ENCODE data around the gene HOXB1. TPM values are rescaled to one million over a fixed set of nuclear protein-coding genes. Genes with fewer than 3 reads are reported as not detected.
"Not testable (repeated sequence)": the region's sequence is repeated elsewhere in the genome, so short reads cannot be mapped to it uniquely, and the experiment has no call there.

The HOXB1 gene
- total RNA-seq, 2 experiments from 2014 or later, result not detected

DNA sequence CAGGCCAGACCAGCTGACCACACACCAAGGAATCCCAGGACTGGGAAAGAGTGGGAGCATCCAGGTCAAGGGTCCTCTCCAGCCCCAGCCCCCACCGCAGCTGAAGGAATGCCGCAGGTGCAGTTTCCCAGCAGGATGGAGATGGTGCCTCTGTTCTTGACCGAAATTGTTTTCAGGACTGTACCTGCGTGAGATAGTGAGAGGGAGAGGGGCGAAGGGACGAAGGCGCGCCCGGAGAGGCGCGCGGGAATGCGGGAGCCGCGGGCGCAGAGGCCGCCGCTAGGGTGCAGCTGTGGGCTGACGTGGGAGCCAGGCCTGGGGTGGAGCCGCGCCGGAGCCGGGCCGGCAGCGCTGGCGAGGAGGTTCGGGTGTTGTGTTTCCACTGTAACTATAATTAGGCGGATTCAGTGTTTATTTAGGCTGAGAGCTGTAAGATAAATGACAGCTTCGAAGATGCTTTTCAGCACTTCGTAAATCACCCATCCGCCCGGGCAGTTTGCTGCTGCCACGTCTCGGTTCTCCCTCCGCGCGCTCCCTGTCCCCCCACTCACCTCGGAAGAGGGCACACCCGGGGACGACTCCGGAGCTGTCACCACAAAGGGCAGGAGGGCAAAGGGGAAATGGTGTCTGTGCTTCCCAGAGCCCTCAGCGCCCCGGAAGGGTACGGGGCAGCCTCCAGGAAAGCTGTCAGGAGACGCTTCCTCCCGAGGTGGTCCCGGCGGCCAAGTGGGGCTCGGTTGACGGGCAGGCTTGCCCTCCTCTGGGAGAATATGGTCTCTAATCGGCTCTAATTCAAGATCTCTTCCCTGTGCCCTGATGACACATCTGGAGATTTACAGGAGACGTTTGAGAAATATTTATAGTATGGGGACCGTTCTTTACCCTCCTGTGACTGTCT, 38.2 kb downstream of the HOXB1 start:
- Mint-ChIP-seq H3K9me3 (no peaks in the 10 kb centered on the region), H3K36me3 (no peaks in the 10 kb centered on the region), H3K4me1 (peaks cover 14% of the 10 kb centered on the region), H3K27me3 (peaks cover 54% of the 10 kb centered on the region), H3K4me3 (peak overlapping the region; percentile 50), H3K27ac (no peak overlapping the region)
- DNase-seq, result peak; percentile 76

- DNase-seq, result no peak
- no peaks in the 10 kb centered on the region for H3K9me3 Mint-ChIP-seq
- H3K36me3 Mint-ChIP-seq, result no peaks in the 10 kb centered on the region
- H3K4me1 Mint-ChIP-seq, result peaks cover 14% of the 10 kb centered on the region
- peaks cover 62% of the 10 kb centered on the region for H3K27me3 Mint-ChIP-seq
- H3K27ac Mint-ChIP-seq, result no peak overlapping the region
- H3K4me3 Mint-ChIP-seq, result no peak overlapping the region
Observed at GRCh38 chr17:48491527-48492273, 39.1 kb downstream of the HOXB1 start.

DNA sequence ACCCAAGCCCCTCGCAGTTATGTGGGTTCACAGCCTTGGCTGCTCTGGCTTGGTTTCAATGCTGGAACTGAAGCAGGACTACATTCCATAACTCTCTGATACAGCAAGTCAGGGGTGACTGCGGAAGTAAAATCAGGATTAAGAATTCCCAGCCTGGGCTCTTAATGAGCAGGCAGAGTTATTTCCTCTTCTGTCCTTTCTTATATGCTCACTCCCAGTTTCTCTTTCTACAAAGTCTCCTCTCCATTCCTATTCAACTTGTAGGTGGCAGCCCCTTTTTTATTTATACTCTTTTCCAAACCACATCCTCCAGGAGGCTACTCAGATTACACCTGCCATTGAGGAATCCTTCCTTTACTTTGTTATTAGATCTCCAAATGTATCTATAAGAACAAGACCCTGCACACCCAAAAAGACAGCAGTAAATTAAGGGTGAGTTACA, 40.3 kb downstream of the HOXB1 start:
- Mint-ChIP-seq H3K27me3 (peaks cover 58% of the 10 kb centered on the region), H3K36me3 (no peaks in the 10 kb centered on the region)
- DNase-seq, result no peak

DNA sequence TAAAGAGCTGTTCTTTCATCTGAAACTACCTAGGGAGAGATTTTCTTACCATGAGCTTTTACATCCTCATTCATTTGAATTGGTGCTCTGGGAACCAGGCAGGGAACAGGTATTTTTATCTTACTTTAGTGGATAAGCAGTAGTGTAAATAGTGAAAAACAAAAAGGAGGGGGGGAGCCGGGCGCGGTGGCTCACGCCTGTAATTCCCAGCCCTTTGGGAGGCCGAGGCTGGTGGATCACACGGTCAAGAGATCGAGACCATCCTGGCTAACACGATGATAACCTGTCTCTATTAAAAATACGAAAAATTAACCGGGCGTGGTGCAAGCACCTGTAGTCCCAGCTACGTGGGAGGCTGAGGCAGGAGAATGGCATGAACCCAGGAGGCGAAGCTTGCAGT, 41.0 kb downstream of the HOXB1 start:
- no peak overlapping the region for H3K4me3 Mint-ChIP-seq
- peaks cover 52% of the 10 kb centered on the region for H3K27me3 Mint-ChIP-seq
- no peaks in the 10 kb centered on the region for H3K9me3 Mint-ChIP-seq
- no peaks in the 10 kb centered on the region for H3K36me3 Mint-ChIP-seq
- DNase-seq, result no peak
- H3K4me1 Mint-ChIP-seq, result peaks cover 16% of the 10 kb centered on the region
- no peak overlapping the region for H3K27ac Mint-ChIP-seq

More for the DNA sequence above, 40.3 kb downstream of the HOXB1 start:
- Mint-ChIP-seq H3K4me1 (peaks cover 14% of the 10 kb centered on the region), H3K4me3 (no peak overlapping the region), H3K27ac (no peak overlapping the region), H3K9me3 (no peaks in the 10 kb centered on the region)

- Mint-ChIP-seq H3K27me3 (peaks cover 43% of the 10 kb centered on the region), H3K27ac (no peak overlapping the region), H3K9me3 (no peaks in the 10 kb centered on the region), H3K4me1 (peaks cover 25% of the 10 kb centered on the region), H3K36me3 (no peaks in the 10 kb centered on the region), H3K4me3 (no peak overlapping the region)
- no peak for DNase-seq
Observed at GRCh38 chr17:48488548-48489106, 42.2 kb downstream of the HOXB1 start.

DNA sequence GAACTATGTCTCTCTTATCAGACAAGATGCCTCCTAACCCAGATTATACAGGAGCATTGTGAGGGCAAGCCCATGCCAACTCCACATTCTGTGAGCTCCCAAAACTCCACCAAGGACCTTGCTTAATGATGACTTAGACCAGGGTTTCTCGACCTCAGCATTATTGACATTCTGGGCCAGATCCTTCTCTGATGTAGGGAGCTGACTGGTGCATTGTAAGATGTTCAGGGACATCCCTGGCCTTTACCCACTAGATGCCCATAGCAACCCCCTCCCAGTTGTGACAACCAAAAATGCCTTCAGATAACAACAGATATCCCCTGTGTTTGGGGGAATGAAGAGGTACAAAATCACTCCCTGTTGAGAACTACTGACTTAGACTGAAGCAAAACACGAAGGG, 43.6 kb downstream of the HOXB1 start:
- H3K36me3 Mint-ChIP-seq, result no peaks in the 10 kb centered on the region
- H3K4me1 Mint-ChIP-seq, result peaks cover 36% of the 10 kb centered on the region
- H3K27ac Mint-ChIP-seq, result no peak overlapping the region
- H3K9me3 Mint-ChIP-seq, result no peaks in the 10 kb centered on the region
- H3K27me3 Mint-ChIP-seq, result peaks cover 40% of the 10 kb centered on the region
- H3K4me3 Mint-ChIP-seq, result no peak overlapping the region
- no peak for DNase-seq

DNA sequence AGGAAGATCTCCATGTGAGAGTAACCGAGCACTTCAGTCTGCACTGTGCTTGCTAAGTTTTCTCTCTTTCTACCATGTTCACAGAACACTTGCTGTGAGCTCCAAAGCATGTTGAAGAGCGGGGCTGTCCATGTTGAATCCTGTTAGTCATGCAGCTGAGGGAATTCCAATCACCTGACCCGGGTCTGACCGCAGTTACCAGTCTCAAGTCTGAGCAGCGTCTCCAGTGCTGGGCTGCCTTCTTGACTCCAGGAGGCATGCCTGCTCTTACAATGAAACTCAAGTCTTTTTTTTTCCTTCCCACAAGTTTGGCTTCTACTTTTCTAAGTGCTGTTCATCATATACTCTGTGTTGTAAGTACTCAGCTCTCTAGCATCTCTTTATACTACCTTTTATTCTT, 44.3 kb downstream of the HOXB1 start:
- no peak overlapping the region for H3K4me3 Mint-ChIP-seq
- H3K9me3 Mint-ChIP-seq, result no peaks in the 10 kb centered on the region
- H3K36me3 Mint-ChIP-seq, result no peaks in the 10 kb centered on the region
- peaks cover 40% of the 10 kb centered on the region for H3K27me3 Mint-ChIP-seq
- peaks cover 33% of the 10 kb centered on the region for H3K4me1 Mint-ChIP-seq
- DNase-seq, result no peak
- no peak overlapping the region for H3K27ac Mint-ChIP-seq

- Mint-ChIP-seq H3K36me3 (no peaks in the 10 kb centered on the region), H3K27me3 (peaks cover 23% of the 10 kb centered on the region)
Observed at GRCh38 chr17:48484850-48485249, 46.0 kb downstream of the HOXB1 start.

DNA sequence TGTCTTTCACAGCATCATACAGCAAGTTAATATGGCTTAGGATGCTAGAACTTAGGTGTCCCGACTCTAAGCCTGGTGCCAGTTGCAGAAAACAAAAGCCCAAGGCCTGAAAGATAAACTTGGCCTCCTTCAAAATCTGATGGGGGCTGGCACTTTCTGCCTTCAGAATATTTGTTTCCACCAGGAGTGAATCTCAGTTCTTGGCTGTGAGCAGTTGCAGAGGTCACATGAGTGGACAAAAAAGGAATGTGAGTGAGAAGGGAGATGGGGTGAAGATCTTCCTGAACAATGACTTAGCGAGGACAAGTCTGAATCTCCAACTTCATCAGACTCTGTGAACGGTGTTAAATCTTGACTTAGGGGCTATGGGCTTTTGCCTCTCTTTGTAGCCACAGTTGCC, 46.6 kb downstream of the HOXB1 start:
- DNase-seq, result no peak
- H3K27ac Mint-ChIP-seq, result no peak overlapping the region
- peaks cover 25% of the 10 kb centered on the region for H3K4me1 Mint-ChIP-seq
- H3K27me3 Mint-ChIP-seq, result peaks cover 18% of the 10 kb centered on the region
- no peaks in the 10 kb centered on the region for H3K9me3 Mint-ChIP-seq
- no peak overlapping the region for H3K4me3 Mint-ChIP-seq
- H3K36me3 Mint-ChIP-seq, result no peaks in the 10 kb centered on the region

More at GRCh38 chr17:48484850-48485249, 46.0 kb downstream of the HOXB1 start:
- peaks cover 25% of the 10 kb centered on the region for H3K4me1 Mint-ChIP-seq
- no peaks in the 10 kb centered on the region for H3K9me3 Mint-ChIP-seq
- DNase-seq, result no peak
- no peak overlapping the region for H3K4me3 Mint-ChIP-seq
- H3K27ac Mint-ChIP-seq, result no peak overlapping the region

GRCh38 chr17:48483471-48484131, 47.2 kb downstream of the HOXB1 start:
- no peaks in the 10 kb centered on the region for H3K9me3 Mint-ChIP-seq
- peak; percentile 56 for DNase-seq
- peaks cover 13% of the 10 kb centered on the region for H3K27me3 Mint-ChIP-seq
- H3K4me3 Mint-ChIP-seq, result no peak overlapping the region
- H3K27ac Mint-ChIP-seq, result peak overlapping the region; percentile 11
- no peaks in the 10 kb centered on the region for H3K36me3 Mint-ChIP-seq
- H3K4me1 Mint-ChIP-seq, result peaks cover 26% of the 10 kb centered on the region

GRCh38 chr17:48483004-48483403, 47.8 kb downstream of the HOXB1 start:
- peaks cover 13% of the 10 kb centered on the region for H3K27me3 Mint-ChIP-seq
- H3K36me3 Mint-ChIP-seq, result no peaks in the 10 kb centered on the region
- H3K27ac Mint-ChIP-seq, result no peak overlapping the region
- no peak overlapping the region for H3K4me3 Mint-ChIP-seq
- no peak for DNase-seq
- no peaks in the 10 kb centered on the region for H3K9me3 Mint-ChIP-seq
- peaks cover 27% of the 10 kb centered on the region for H3K4me1 Mint-ChIP-seq

DNA sequence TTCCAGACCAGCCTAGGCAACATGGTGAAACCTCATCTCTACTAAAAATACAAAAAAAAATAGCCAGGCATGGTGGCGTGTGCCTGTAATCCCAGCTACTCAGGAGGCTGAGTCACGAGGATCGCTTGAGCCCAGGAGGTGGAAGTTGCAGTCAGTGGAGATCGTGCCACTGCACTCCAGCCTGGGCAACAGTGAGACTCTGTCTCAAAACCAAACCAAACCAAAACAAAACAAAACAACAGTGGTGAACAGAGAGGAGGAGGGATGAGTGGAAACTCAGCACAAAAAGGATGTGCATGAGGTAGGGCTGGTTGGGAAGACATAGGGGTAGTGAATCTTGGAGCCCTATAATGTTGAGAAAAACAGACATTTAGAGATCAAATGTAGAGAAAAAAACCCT, 48.5 kb downstream of the HOXB1 start:
- peaks cover 11% of the 10 kb centered on the region for H3K27me3 Mint-ChIP-seq
- H3K4me1 Mint-ChIP-seq, result peaks cover 29% of the 10 kb centered on the region
- not testable (repeated sequence) for H3K9me3 Mint-ChIP-seq, DNase-seq, H3K36me3 Mint-ChIP-seq, H3K4me3 Mint-ChIP-seq, H3K27ac Mint-ChIP-seq

DNA sequence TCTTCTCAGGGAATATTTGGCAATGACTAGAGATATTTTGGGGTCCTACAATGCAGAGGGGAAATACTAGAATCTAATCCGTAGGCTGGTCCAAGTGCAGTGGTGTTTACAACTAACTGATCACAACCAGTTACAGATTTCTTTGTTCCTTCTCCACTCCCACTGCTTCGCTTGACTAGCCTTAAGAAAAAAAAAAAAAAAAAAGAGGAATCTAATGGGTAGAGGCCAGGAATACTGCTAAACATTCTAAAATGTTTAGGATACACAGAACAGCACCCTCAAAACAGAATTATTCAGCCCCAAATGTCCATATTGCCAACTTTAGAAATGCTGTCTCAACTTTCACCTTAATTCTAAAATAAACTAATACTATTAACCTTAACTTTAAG, 51.8 kb downstream of the HOXB1 start:
- Mint-ChIP-seq H3K27me3 (peaks cover 5% of the 10 kb centered on the region), H3K27ac (peak overlapping the region; percentile 5)
- no peak for DNase-seq

More for the DNA sequence above, 51.8 kb downstream of the HOXB1 start:
- no peaks in the 10 kb centered on the region for H3K9me3 Mint-ChIP-seq
- H3K36me3 Mint-ChIP-seq, result no peaks in the 10 kb centered on the region
- H3K4me3 Mint-ChIP-seq, result no peak overlapping the region
- peaks cover 20% of the 10 kb centered on the region for H3K4me1 Mint-ChIP-seq

All from activated naive CD8-positive, alpha-beta T cell treated with anti-CD3 and anti-CD28 coated beads for 36 hours (primary cell).